HEK293 (cell line): ENCODE data around the gene CAB39L.

Experiments used
- CTCF ChIA-PET: fragments of 350-600 bp; formaldehyde crosslinking; extraction: SDS; loops from one replicate; lab custom pipeline; 2021; ENCODE audit warnings: antibody characterized with exemption; lab: Yijun Ruan, JAX
- POLR2A ChIA-PET: fragments of 300-600 bp; formaldehyde crosslinking; extraction: SDS; loops from one replicate; lab custom pipeline; 2020; ENCODE audit warnings: antibody characterized with exemption, inconsistent platforms; lab: Yijun Ruan, JAX
- H3K27ac ChIP-seq: fragments of 200-500 bp; sonication (Bioruptor generic); 2 replicates; pipeline ENCODE4 v1.5.1; 2014; ENCODE audit warnings: low read depth, low read length, control low read depth, inconsistent platforms; ENCODE audit errors: extremely low read depth
- H3K36me3 ChIP-seq, 2 experiments: fragments of 200-500 bp in 1 of 2; sonication (Bioruptor generic) in 1 of 2; 1 replicate in 1 of 2; 2 replicates in 1 of 2; pipeline ENCODE4 v1.5.1; 2014 to 2017; ENCODE audit warnings: inconsistent platforms in 2 of 2, low read length in 2 of 2; ENCODE audit not compliant: control insufficient read depth in 2 of 2, insufficient read depth in 1 of 2
- H3K4me1 ChIP-seq: fragments of 200-500 bp; sonication (Bioruptor generic); 2 replicates; pipeline ENCODE4 v1.5.1; 2014; ENCODE audit warnings: mild to moderate bottlenecking, low read length, inconsistent platforms; ENCODE audit not compliant: control insufficient read depth, insufficient read depth
- H3K4me3 ChIP-seq: 2 replicates; pipeline ENCODE4 v1.5.1; 2011; ENCODE audit warnings: low read depth, mild to moderate bottlenecking, control low read depth, low read length, moderate library complexity
- H3K9me3 ChIP-seq: fragments of 200-500 bp; sonication (Bioruptor generic); 2 replicates; pipeline ENCODE4 v1.5.1; 2014; ENCODE audit warnings: low read depth, low read length, inconsistent platforms; ENCODE audit not compliant: control insufficient read depth, insufficient read depth
- HOXD13 ChIP-seq: sonication (generic); formaldehyde crosslinking; IDR thresholded peaks from 2 replicates; pipeline ENCODE4 v1.8.0; 2022; ENCODE audit warnings: missing genetic modification reagents, borderline replicate concordance
- KLF1 ChIP-seq: fragments of 450-650 bp; formaldehyde crosslinking; IDR thresholded peaks from 2 replicates; pipeline ENCODE4 v1.5.1; 2016; ENCODE audit warnings: missing biosample characterization, missing genetic modification characterization
- MYNN ChIP-seq: fragments of 450-650 bp; formaldehyde crosslinking; IDR thresholded peaks from 2 replicates; pipeline ENCODE4 v1.5.1; 2016; ENCODE audit warnings: missing biosample characterization, missing genetic modification characterization, borderline replicate concordance
- REST ChIP-seq: fragments of 450-650 bp; formaldehyde crosslinking; IDR thresholded peaks from 2 replicates; pipeline ENCODE4 v1.5.1; 2016; ENCODE audit warnings: missing biosample characterization, missing genetic modification characterization
- ZNF513 ChIP-seq: fragments of 450-650 bp; IDR thresholded peaks from 2 replicates; pipeline ENCODE4 v1.5.1; 2018; ENCODE audit warnings: missing biosample characterization, missing genetic modification characterization
- ZNF530 ChIP-seq: fragments of 450-650 bp; formaldehyde crosslinking; IDR thresholded peaks from 2 replicates; pipeline ENCODE4 v1.5.1; 2016; ENCODE audit warnings: low read depth, missing biosample characterization, missing genetic modification characterization
- ZNF548 ChIP-seq: fragments of 450-650 bp; formaldehyde crosslinking; IDR thresholded peaks from 2 replicates; pipeline ENCODE4 v1.5.1; 2016; ENCODE audit warnings: missing biosample characterization, missing genetic modification characterization
- ZNF768 ChIP-seq: fragments of 450-650 bp; formaldehyde crosslinking; IDR thresholded peaks from 2 replicates; pipeline ENCODE4 v1.5.1; 2018; ENCODE audit warnings: missing biosample characterization, mild to moderate bottlenecking, missing genetic modification characterization
- TF ChIP-seq, protein P1 (sequence below): sonication (generic); formaldehyde crosslinking; IDR thresholded peaks from 2 replicates; pipeline ENCODE4 v1.8.1; 2022; ENCODE audit warnings: mild to moderate bottlenecking, moderate library complexity, missing genetic modification reagents
- TF ChIP-seq, protein P2 (sequence below): fragments of 450-650 bp; formaldehyde crosslinking; IDR thresholded peaks from 2 replicates; pipeline ENCODE4 v1.5.1; 2016; ENCODE audit warnings: missing biosample characterization, missing genetic modification characterization
- TF ChIP-seq, protein P3 (sequence below): fragments of 450-650 bp; formaldehyde crosslinking; IDR thresholded peaks from 2 replicates; pipeline ENCODE4 v1.5.1; 2016; ENCODE audit warnings: missing biosample characterization, missing genetic modification characterization, low read depth
- TF ChIP-seq, protein P4 (sequence below): fragments of 450-650 bp; formaldehyde crosslinking; IDR thresholded peaks from 2 replicates; pipeline ENCODE4; 2016; ENCODE audit warnings: missing biosample characterization, missing genetic modification characterization

Gene CAB39L

GRCh38 chr13:49410006-49410405, 33.9 kb downstream of the CAB39L start (continued):
- TF ChIP-seq, protein P1, sequence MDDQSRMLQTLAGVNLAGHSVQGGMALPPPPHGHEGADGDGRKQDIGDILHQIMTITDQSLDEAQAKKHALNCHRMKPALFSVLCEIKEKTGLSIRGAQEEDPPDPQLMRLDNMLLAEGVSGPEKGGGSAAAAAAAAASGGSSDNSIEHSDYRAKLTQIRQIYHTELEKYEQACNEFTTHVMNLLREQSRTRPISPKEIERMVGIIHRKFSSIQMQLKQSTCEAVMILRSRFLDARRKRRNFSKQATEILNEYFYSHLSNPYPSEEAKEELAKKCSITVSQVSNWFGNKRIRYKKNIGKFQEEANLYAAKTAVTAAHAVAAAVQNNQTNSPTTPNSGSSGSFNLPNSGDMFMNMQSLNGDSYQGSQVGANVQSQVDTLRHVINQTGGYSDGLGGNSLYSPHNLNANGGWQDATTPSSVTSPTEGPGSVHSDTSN (CRISPR knock-in tag) = no peak
- no peak for TF ChIP-seq MYNN (tag by site-specific recombination)

GRCh38 chr13:49409008-49409407, 34.9 kb downstream of the CAB39L start:
- Histone ChIP-seq H3K27ac (no peak overlapping the region), H3K9me3 (no peaks in the 10 kb centered on the region), H3K36me3 (no peaks in the 10 kb centered on the region), H3K4me3 (no peak overlapping the region), H3K4me1 (no peaks in the 10 kb centered on the region)
- ChIA-PET POLR2A (no interaction called here), CTCF (interaction anchor here (0.6 kb wide), 1 partner anchor 20 kb away, joined by 3 read pairs; no protein-coding TSS in a partner anchor)
- TF ChIP-seq, protein P1 (CRISPR knock-in tag) = no peak
- TF ChIP-seq, protein P2, sequence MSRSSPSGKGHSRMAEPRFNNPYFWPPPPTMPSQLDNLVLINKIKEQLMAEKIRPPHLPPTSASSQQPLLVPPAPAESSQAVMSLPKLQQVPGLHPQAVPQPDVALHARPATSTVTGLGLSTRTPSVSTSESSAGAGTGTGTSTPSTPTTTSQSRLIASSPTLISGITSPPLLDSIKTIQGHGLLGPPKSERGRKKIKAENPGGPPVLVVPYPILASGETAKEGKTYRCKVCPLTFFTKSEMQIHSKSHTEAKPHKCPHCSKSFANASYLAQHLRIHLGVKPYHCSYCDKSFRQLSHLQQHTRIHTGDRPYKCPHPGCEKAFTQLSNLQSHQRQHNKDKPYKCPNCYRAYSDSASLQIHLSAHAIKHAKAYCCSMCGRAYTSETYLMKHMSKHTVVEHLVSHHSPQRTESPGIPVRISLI = no peak
- no peak for TF ChIP-seq ZNF530 (tag by site-specific recombination)
- TF ChIP-seq ZNF513 (tag by site-specific recombination) = no peak
- TF ChIP-seq, protein P3, sequence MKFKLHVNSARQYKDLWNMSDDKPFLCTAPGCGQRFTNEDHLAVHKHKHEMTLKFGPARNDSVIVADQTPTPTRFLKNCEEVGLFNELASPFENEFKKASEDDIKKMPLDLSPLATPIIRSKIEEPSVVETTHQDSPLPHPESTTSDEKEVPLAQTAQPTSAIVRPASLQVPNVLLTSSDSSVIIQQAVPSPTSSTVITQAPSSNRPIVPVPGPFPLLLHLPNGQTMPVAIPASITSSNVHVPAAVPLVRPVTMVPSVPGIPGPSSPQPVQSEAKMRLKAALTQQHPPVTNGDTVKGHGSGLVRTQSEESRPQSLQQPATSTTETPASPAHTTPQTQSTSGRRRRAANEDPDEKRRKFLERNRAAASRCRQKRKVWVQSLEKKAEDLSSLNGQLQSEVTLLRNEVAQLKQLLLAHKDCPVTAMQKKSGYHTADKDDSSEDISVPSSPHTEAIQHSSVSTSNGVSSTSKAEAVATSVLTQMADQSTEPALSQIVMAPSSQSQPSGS (tag by site-specific recombination) = no peak
- no peak for TF ChIP-seq KLF1 (tag by site-specific recombination)
- TF ChIP-seq ZNF768 (tag by site-specific recombination) = no peak
- no peak for TF ChIP-seq REST (tag by site-specific recombination)
- no peak for TF ChIP-seq HOXD13 (CRISPR knock-in tag)
- no peak for TF ChIP-seq ZNF548 (tag by site-specific recombination)
- TF ChIP-seq, protein P4, sequence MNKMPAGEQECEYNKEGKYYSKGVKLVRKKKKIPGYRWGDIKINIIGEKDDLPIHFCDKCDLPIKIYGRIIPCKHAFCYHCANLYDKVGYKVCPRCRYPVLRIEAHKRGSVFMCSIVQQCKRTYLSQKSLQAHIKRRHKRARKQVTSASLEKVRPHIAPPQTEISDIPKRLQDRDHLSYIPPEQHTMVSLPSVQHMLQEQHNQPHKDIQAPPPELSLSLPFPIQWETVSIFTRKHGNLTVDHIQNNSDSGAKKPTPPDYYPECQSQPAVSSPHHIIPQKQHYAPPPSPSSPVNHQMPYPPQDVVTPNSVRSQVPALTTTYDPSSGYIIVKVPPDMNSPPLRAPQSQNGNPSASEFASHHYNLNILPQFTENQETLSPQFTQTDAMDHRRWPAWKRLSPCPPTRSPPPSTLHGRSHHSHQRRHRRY (tag by site-specific recombination) = no peak
- TF ChIP-seq, all 188 proteins: peak for 0
